H1 (cell line): ENCODE data around the gene ACAD9. TPM values are rescaled to one million over a fixed set of nuclear protein-coding genes. Genes with fewer than 3 reads are reported as not detected.

Source experiments
- CTCF ChIA-PET: fragments of 300-600 bp; sonication (Branson Sonifier 250); formaldehyde crosslinking; loops from one replicate; lab custom pipeline; 2021; ENCODE audit not compliant: partially characterized antibody; lab: Charles Lee
- POLR2A ChIA-PET: fragments of 300-600 bp; sonication (Branson Sonifier 250); formaldehyde crosslinking; loops from one replicate; lab custom pipeline; 2021; ENCODE audit warnings: inconsistent platforms; ENCODE audit not compliant: partially characterized antibody; lab: Charles Lee
- DNase-seq, 2 experiments: peaks; one replicate each; pipeline versions ENCODE4 v3.0.0 to v3.0.0-alpha.2; 2010 to 2022; ENCODE audit warnings: low spot score in 2 of 2, low read depth in 1 of 2, mixed read lengths in 1 of 2
- FAIRE-seq: peaks from 2 replicates; lab custom pipeline; 2011; peaks lifted over from hg19 to GRCh38; lab: Jason Lieb, UNC
- H2AFZ ChIP-seq: 2 replicates; pipeline ENCODE4 v1.8.1; 2012; ENCODE audit warnings: low read length, inconsistent platforms
- H2AK5ac ChIP-seq: 2 replicates; pipeline ENCODE4 v1.6.1; 2013; ENCODE audit warnings: low read depth, low read length
- H2BK120ac ChIP-seq: replicated peaks from 2 replicates; pipeline ENCODE3; 2013; ENCODE audit warnings: low read depth, low read length, inconsistent platforms
- H2BK12ac ChIP-seq: 2 replicates; pipeline ENCODE4 v1.6.1; 2013; ENCODE audit warnings: low read depth, low read length
- H2BK15ac ChIP-seq: 2 replicates; pipeline ENCODE4 v1.6.1; 2013; ENCODE audit warnings: low read length
- H2BK20ac ChIP-seq: 2 replicates; pipeline ENCODE4 v1.6.1; 2013; ENCODE audit warnings: low read length
- H2BK5ac ChIP-seq: 2 replicates; pipeline ENCODE4 v1.6.1; 2013; ENCODE audit warnings: low read depth, low read length
- H3K14ac ChIP-seq: 2 replicates; pipeline ENCODE4 v1.6.1; 2013; ENCODE audit warnings: inconsistent platforms; ENCODE audit not compliant: insufficient read length
- H3K18ac ChIP-seq: 2 replicates; pipeline ENCODE4 v1.6.1; 2013; ENCODE audit warnings: low read length; ENCODE audit errors: extremely low read depth
- H3K23ac ChIP-seq: 2 replicates; pipeline ENCODE4 v1.6.1; 2013; ENCODE audit warnings: inconsistent platforms; ENCODE audit not compliant: insufficient read length
- H3K23me2 ChIP-seq: 2 replicates; pipeline ENCODE4 v1.6.1; 2013; ENCODE audit warnings: low read depth, low read length
- H3K27ac ChIP-seq: 2 replicates; pipeline ENCODE4 v1.6.1; 2011; ENCODE audit warnings: low read depth, low read length, inconsistent platforms
- H3K27me3 ChIP-seq, 4 experiments: replicated peaks in 1 of 4; 1 replicate in 1 of 4; 2 replicates in 3 of 4; pipeline versions ENCODE4 v1.6.1 to v1.8.1; 2011 to 2013; ENCODE audit warnings: low read length in 3 of 4, mild to moderate bottlenecking in 3 of 4, inconsistent platforms in 2 of 4, mixed read lengths in 2 of 4, moderate library complexity in 1 of 4; ENCODE audit not compliant: control insufficient read depth in 3 of 4, insufficient read depth in 3 of 4; ENCODE audit errors: extremely low read depth in 1 of 4
- H3K36me3 ChIP-seq, 4 experiments: 2 replicates each; pipeline versions ENCODE4 v1.6.1 to v1.8.1; 2011 to 2013; ENCODE audit warnings: mild to moderate bottlenecking in 4 of 4, low read length in 3 of 4, moderate library complexity in 2 of 4, control low read depth in 1 of 4, inconsistent platforms in 1 of 4; ENCODE audit not compliant: insufficient read depth in 4 of 4, control insufficient read depth in 2 of 4
- H3K4ac ChIP-seq: replicated peaks from 2 replicates; pipeline ENCODE3; 2013; ENCODE audit warnings: low read length, low read depth, mixed read lengths, inconsistent platforms; ENCODE audit not compliant: insufficient read length
- H3K4me1 ChIP-seq, 4 experiments: replicated peaks in 1 of 4; 1 replicate in 1 of 4; 2 replicates in 3 of 4; pipeline versions ENCODE4 v1.6.1 to v1.8.1; 2011 to 2013; ENCODE audit warnings: low read length in 3 of 4, inconsistent platforms in 2 of 4, mixed read lengths in 1 of 4; ENCODE audit not compliant: insufficient read depth in 4 of 4, control insufficient read depth in 3 of 4
- H3K4me2 ChIP-seq, 2 experiments: 2 replicates each; pipeline versions ENCODE4 v1.6.1 to v1.8.1; 2011 to 2013; ENCODE audit warnings: low read depth in 2 of 2, low read length in 2 of 2, control low read depth in 1 of 2, inconsistent platforms in 1 of 2, mild to moderate bottlenecking in 1 of 2; ENCODE audit not compliant: insufficient read depth in 1 of 2
- H3K4me3 ChIP-seq, 4 experiments: fragments of 200-600, 300-600 bp in 1 of 4; sonication (generic), shearing (Covaris generic), sonication (Bioruptor Twin) in 1 of 4; 2 replicates each; pipeline versions ENCODE4 v1.5.1 to v1.8.1; 2011 to 2016; ENCODE audit warnings: low read length in 4 of 4, low read depth in 3 of 4, control low read depth in 2 of 4, inconsistent platforms in 2 of 4, mild to moderate bottlenecking in 2 of 4, mixed read lengths in 1 of 4, moderate library complexity in 1 of 4; ENCODE audit not compliant: insufficient read depth in 2 of 4; ENCODE audit errors: extremely low read depth in 1 of 4
- H3K56ac ChIP-seq: replicated peaks from 2 replicates; pipeline ENCODE3; 2013; ENCODE audit warnings: low read depth, mild to moderate bottlenecking, mixed read lengths, low read length, inconsistent platforms; ENCODE audit not compliant: insufficient read length
- H3K79me1 ChIP-seq: 2 replicates; pipeline ENCODE4 v1.6.1; 2013; ENCODE audit warnings: low read depth, low read length, control low read depth
- H3K79me2 ChIP-seq, 2 experiments: 2 replicates each; pipeline versions ENCODE4 v1.6.1 to v1.8.1; 2012 to 2013; ENCODE audit warnings: low read length in 2 of 2, mild to moderate bottlenecking in 2 of 2, inconsistent platforms in 1 of 2; ENCODE audit not compliant: insufficient read depth in 2 of 2, control insufficient read depth in 1 of 2
- H3K9ac ChIP-seq, 4 experiments: replicated peaks in 1 of 4; 1 replicate in 1 of 4; 2 replicates in 3 of 4; pipeline versions ENCODE4 v1.6.1 to v1.8.1; 2011 to 2013; ENCODE audit warnings: low read depth in 3 of 4, low read length in 3 of 4, control low read depth in 2 of 4, mild to moderate bottlenecking in 2 of 4, moderate library complexity in 2 of 4, inconsistent platforms in 1 of 4; ENCODE audit errors: extremely low read depth in 1 of 4
- H3K9me3 ChIP-seq, 2 experiments: 2 replicates each; pipeline versions ENCODE4 v1.6.1 to v1.8.1; 2012 to 2013; ENCODE audit warnings: mild to moderate bottlenecking in 2 of 2, moderate library complexity in 2 of 2, control low read depth in 1 of 2, inconsistent platforms in 1 of 2, low read depth in 1 of 2, low read length in 1 of 2, mixed read lengths in 1 of 2; ENCODE audit not compliant: insufficient read depth in 2 of 2
- H4K20me1 ChIP-seq, 2 experiments: replicated peaks in 1 of 2; 2 replicates each; pipeline versions ENCODE3 to v1.8.1; 2011 to 2013; ENCODE audit warnings: inconsistent platforms in 2 of 2, low read length in 2 of 2, mild to moderate bottlenecking in 1 of 2; ENCODE audit not compliant: insufficient read depth in 2 of 2, control insufficient read depth in 1 of 2
- H4K5ac ChIP-seq: 2 replicates; pipeline ENCODE4 v1.6.1; 2013; ENCODE audit warnings: low read length, low read depth, mixed read lengths, inconsistent platforms; ENCODE audit not compliant: insufficient read length
- H4K8ac ChIP-seq: 2 replicates; pipeline ENCODE4 v1.8.0; 2013; ENCODE audit warnings: mild to moderate bottlenecking, moderate library complexity, low read length, inconsistent platforms; ENCODE audit not compliant: insufficient read depth; ENCODE audit errors: extremely low read depth
- H4K91ac ChIP-seq: replicated peaks from 2 replicates; pipeline ENCODE3; 2013; ENCODE audit warnings: low read length, mixed read lengths, inconsistent platforms; ENCODE audit not compliant: insufficient read length
- ATF3 ChIP-seq: IDR thresholded peaks from 2 replicates; pipeline ENCODE4 v1.6.1; 2011; ENCODE audit warnings: low read depth, mild to moderate bottlenecking, low read length; ENCODE audit not compliant: insufficient read depth
- BRCA1 ChIP-seq: IDR thresholded peaks from 2 replicates; pipeline ENCODE4 v1.6.1; 2012; ENCODE audit warnings: low read depth, low read length, improper control_type of control experiment
- KDM4A ChIP-seq: IDR thresholded peaks from one replicate; pipeline ENCODE4 v1.7.1; 2012; ENCODE audit warnings: low read depth, mild to moderate bottlenecking, moderate library complexity, low read length, inconsistent platforms; ENCODE audit not compliant: severe bottlenecking
- RFX5 ChIP-seq: IDR thresholded peaks from 2 replicates; pipeline ENCODE4 v1.6.1; 2011; ENCODE audit warnings: low read depth, low read length, improper control_type of control experiment, borderline replicate concordance
- WGBS, 2 experiments: shearing (Covaris generic) in 1 of 2; methylation state at CpG; one replicate each; pipeline versions ENCODE4 v1.1.6 to v1.1.7; 2013 to 2015; ENCODE audit warnings: low lambda C conversion rate in 2 of 2, mixed read lengths in 2 of 2, inconsistent platforms in 1 of 2, low coverage in 1 of 2, missing lambda C conversion rate in 1 of 2; ENCODE audit not compliant: insufficient replicate concordance in 2 of 2, insufficient coverage in 1 of 2, insufficient read length in 1 of 2; ENCODE audit errors: extremely low coverage in 1 of 2, missing lambda C conversion rate in 1 of 2; 5-methylcytosine and 5-hydroxymethylcytosine counted together
- polyA plus RNA-seq, 7 experiments: library from polyadenylated mRNA; depleted of rRNA in 3 of 7; stranded (reverse) in 5 of 7; unstranded in 2 of 7; fragments of >200 nt in 5 of 7; fragments of 200-250 nt in 2 of 7; gene quantifications; 1 replicate in 5 of 7; 2 replicates in 1 of 7; 4 replicates in 1 of 7; pipeline versions ENCODE4 v1.2.1 to v1.2.3, GENCODE V29; 2011 to 2013; ENCODE audit warnings: missing spikeins in 2 of 7, mixed read lengths in 2 of 7
- total RNA-seq: library from RNA; stranded (reverse); fragmentation: NEBNext Ultra II Directional; extraction: Animal tissue kit (Norgen Biotek cat#: 25700); gene quantifications from 2 replicates; pipeline ENCODE4 v1.2.1, GENCODE V29; 2021

Gene ACAD9
- total and polyA plus RNA-seq, 2 of the 8 experiments (the other 6 are each of a cell fraction or from before 2014, with no cell fraction given) = 27.5 to 28.9 TPM

GRCh38 chr3:128874481-128875180 is 4.8 kb upstream of the ACAD9 start:
- Histone ChIP-seq H3K23ac (no peak overlapping the region), H2AK5ac (no peak overlapping the region), H2BK12ac (no peak overlapping the region), H3K9ac (no peak overlapping the region), H3K14ac (no peak overlapping the region), H3K27me3 (no peaks in the 10 kb centered on the region)
- TF ChIP-seq BRCA1 (no peak), KDM4A (no peak), ATF3 (no peak), RFX5 (no peak)
- TF ChIP-seq, all 59 proteins: peak for 0
- ChIA-PET POLR2A (no interaction called here), CTCF (interaction anchor here (0.6 to 5.8 kb wide), 7 partner anchors 9 to 263 kb away, joined by 3 to 42 read pairs (median 6); no protein-coding TSS in a partner anchor)
- Histone ChIP-seq H3K36me3 (no peaks in the 10 kb centered on the region), H2BK20ac (no peak overlapping the region), H3K56ac (no peak overlapping the region), H4K8ac (no peak overlapping the region), H3K27ac (no peak overlapping the region), H4K20me1 (no peaks in the 10 kb centered on the region), H3K4me3 (no peak overlapping the region), H3K4ac (no peak overlapping the region), H3K79me2 (peaks cover 0 to 13% of the 10 kb centered on the region in 2 experiments; a peak in 2 of 4 replicates), H3K9me3 (no peaks in the 10 kb centered on the region), H4K5ac (no peak overlapping the region), H2BK120ac (no peak overlapping the region), H3K18ac (no peak overlapping the region), H3K79me1 (no peaks in the 10 kb centered on the region), H2BK5ac (no peak overlapping the region), H2BK15ac (no peak overlapping the region), H4K91ac (no peak overlapping the region), H2AFZ (no peak overlapping the region), H3K23me2 (peaks cover 8% of the 10 kb centered on the region), H3K4me1 (peaks cover 0 to 3% (median 2%) of the 10 kb centered on the region in 4 experiments; a peak in 3 of 7 replicates), H3K4me2 (no peak overlapping the region)
- WGBS, 2 experiments = 80% methylated on average over 3 of the region's 3 CpGs; no CpG with 5 or more reads in 1 of the 2 experiments
- FAIRE-seq = no peak
- no peak for DNase-seq
